ENCODE results near the gene LRG1.

Gene LRG1

DNA sequence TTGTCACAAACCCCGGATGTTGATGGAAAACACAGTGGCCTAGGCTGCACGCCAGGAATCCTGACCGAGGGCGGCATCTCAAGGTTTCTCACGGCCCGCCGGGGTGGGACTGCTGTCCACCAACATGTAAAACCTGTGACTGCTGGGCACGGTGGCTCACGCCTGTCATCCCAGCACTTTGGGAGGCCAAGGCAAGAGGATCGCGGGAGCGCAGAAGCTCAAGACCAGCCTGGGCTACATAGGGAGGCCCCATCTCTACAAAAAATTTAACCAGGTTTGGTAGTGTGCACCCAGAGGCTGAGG, 32.7 kb downstream of the LRG1 start:
- TF ChIP-seq CTCF (conservative IDR thresholded peaks at IDR 0.05; ENCODE audit: low read depth, low read length): no peak
- DNase-seq (ENCODE audit: low read depth): no peak
- H3K4me3 ChIP-seq (ENCODE audit: low read depth, low read length): no peak overlapping the region

DNA sequence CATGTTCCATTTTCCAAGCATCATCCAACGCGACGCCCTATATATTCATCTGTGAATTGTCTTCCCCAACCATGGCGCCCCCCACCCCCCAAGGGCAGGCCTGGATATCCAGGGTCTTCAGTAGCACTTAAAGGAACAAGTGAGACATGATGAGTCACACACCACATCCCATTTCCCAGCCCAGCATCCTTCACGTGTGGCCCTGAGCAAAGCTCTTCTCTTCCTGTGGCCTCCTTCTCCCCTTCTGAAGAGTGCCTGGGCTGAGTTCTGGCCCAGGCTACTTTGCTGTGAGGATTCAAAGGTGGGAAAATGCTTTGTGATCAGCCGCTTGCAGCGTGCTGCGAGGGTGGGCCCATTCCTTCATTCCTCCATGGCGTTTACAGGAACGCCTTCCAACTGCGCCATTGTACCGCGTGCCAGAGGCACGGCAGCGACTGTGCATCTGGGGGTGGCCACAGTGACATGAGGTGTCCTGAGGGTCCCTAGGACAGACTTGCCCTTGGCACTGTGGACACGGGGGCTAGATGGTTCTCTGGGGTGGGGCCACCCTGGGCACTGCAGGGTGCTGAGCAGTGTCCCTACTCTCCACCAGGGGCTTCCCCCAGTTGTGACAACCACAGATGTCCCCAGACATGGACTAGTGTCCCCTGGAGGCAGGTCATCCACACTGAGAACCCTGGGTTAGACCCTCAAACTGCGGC, 33.2 kb downstream of the LRG1 start:
- DNase-seq (ENCODE audit: low read depth): peak; percentile 69
- no peak for TF ChIP-seq CTCF (conservative IDR thresholded peaks at IDR 0.05; ENCODE audit: low read depth, low read length)
- H3K4me3 ChIP-seq (ENCODE audit: low read depth, low read length): no peak overlapping the region

DNA sequence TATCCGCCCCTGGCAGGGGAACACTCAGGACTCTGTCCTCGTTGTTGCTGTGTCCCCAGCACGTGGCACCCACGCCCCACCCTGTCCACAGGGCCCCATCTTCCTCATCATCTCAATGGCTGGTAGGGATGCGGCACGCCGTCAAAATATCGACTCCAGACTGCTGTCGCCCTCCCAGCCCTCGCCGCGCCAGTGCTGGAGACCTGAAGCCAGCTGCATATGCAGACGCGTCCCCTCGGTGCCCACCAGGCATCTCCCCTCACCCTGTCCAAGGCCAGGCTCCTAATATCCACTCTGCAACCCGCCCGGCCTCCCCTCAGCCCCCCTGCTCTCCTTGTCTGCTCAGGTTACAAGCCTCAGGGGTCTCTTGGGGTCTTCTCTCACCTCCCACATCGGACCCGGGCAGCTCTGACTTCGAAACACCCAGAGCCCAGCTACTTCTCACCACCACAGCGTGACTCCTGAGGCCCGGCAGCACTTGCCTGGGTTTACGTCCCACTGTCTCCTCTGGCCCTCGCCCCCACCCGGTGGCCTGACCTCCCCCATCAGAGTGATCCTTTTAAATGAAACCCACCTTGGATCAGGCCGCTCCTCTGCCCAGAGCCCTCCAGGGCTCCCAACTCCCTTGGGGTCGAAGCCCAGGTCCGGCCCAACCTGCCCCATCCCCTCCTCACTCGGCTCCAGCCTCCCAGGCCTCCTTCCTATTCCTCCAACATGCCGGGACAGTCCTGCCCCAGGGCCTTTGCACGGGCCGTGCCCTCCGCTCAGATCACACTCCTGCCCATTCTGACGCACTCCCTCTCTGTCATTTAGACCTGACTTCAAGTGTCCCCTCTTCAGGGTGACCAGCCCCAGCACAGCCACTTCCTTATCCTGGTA, 34.0 kb downstream of the LRG1 start:
- H3K4me3 ChIP-seq (ENCODE audit: low read depth, low read length): no peak overlapping the region
- no peak for DNase-seq (ENCODE audit: low read depth)
- TF ChIP-seq CTCF (conservative IDR thresholded peaks at IDR 0.05; ENCODE audit: low read depth, low read length): no peak

DNA sequence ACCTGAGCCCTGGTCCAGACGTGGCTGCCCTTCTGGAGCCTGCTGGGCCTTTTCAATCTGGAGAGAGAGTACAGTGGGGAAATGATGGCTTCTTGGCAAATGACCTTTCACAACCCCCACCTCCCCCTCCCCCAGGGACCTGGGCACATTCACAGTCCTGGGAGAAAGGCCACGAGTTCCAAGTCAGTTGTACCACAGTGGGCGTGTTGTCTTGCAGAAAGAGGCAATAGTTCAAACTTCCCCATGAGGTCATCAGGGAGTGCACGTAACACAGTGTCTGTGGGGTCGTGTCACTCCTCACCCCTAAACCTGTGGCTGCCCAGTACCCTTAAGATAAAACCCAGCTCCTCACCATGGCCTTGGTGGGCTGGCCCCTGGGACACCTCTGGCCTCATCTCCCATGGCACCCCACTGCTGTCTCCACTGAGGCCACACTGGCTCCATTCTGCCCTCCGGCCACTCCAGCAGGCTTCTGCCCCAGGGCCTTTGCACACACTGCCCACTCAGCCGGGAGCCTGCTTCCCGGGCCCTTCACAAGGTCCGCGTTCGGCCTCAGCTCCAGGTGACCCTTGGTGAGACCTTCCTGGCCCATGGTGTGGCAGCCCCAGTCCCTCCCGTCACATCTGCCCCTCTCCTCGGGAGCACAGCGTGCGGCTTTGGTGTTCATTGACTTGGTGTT, 34.8 kb downstream of the LRG1 start:
- DNase-seq (ENCODE audit: low read depth): no peak
- no peak overlapping the region for H3K4me3 ChIP-seq (ENCODE audit: low read depth, low read length)
- TF ChIP-seq CTCF (conservative IDR thresholded peaks at IDR 0.05; ENCODE audit: low read depth, low read length): no peak

DNA sequence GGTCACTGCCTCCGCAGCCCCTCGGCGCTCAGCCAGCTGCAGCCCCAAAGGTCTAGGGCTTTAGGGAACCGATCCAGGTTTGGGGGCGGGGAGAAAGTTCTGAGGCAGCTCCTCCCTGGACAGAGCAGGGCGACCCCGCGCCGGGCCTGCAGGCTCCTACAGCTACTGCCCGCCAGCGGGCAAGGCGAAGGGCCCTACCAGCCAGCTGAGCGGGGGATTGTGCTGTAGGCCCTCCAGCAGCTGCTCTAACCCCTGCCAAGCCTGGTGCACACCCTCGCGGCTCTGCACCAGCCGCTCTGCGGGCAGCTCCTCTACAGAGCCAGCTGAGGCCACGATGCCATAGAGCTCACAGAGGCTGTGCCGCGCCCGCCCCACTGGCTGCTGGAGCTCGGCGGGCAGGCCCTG, 35.5 kb downstream of the LRG1 start:
- no peak overlapping the region for H3K4me3 ChIP-seq (ENCODE audit: low read depth, low read length)
- TF ChIP-seq CTCF (conservative IDR thresholded peaks at IDR 0.05; ENCODE audit: low read depth, low read length): no peak
- DNase-seq (ENCODE audit: low read depth): no peak

DNA sequence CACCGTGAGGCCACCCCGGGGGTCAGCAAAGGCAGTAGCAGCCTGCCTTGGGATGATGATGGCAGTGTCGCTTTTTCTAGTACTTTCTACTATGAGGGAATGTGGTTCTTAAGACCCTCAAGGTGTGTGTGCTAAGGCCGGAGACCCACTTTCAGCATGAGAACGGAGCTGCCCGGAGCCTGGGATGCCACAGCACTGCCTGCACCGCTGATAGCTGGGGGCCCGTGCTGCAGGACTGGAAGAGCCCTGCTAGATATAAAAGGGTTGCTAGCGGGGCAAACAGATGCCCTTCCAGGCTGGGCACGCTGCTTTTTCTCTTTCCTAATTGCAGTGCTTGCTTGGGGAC, 36.0 kb downstream of the LRG1 start:
- DNase-seq (ENCODE audit: low read depth): no peak
- H3K4me3 ChIP-seq (ENCODE audit: low read depth, low read length): no peak overlapping the region
- TF ChIP-seq CTCF (conservative IDR thresholded peaks at IDR 0.05; ENCODE audit: low read depth, low read length): no peak
